ENCODE measurements around the gene MAP2K3.
"Not testable (repeated sequence)": the region's sequence is repeated elsewhere in the genome, so short reads cannot be mapped to it uniquely, and the experiment has no call there.

The MAP2K3 gene

GRCh38 chr17:21314701-21315111 lies 30.2 kb downstream of the MAP2K3 start:
- not testable (repeated sequence) for H3K9me3 Mint-ChIP-seq; H3K27me3 Mint-ChIP-seq; H3K27ac Mint-ChIP-seq; H3K4me3 Mint-ChIP-seq; H3K4me1 Mint-ChIP-seq (ENCODE audit: low read depth)
- peaks cover 57% of the 10 kb centered on the region for H3K36me3 Mint-ChIP-seq (ENCODE audit: low read depth)
- peak; percentile 22 for DNase-seq

GRCh38 chr17:21315246-21316000 lies 30.9 kb downstream of the MAP2K3 start:
- peaks cover 50% of the 10 kb centered on the region for H3K36me3 Mint-ChIP-seq (ENCODE audit: low read depth)
- H3K9me3 Mint-ChIP-seq; H3K27me3 Mint-ChIP-seq; H3K4me3 Mint-ChIP-seq; H3K27ac Mint-ChIP-seq; H3K4me1 Mint-ChIP-seq (ENCODE audit: low read depth): not testable (repeated sequence)
- peak; percentile 35 for DNase-seq

GRCh38 chr17:21316212-21316886 lies 31.8 kb downstream of the MAP2K3 start:
- H3K4me3 Mint-ChIP-seq; H3K27me3 Mint-ChIP-seq; H3K4me1 Mint-ChIP-seq (ENCODE audit: low read depth); H3K27ac Mint-ChIP-seq; H3K9me3 Mint-ChIP-seq: not testable (repeated sequence)
- peak; percentile 59 for DNase-seq
- H3K36me3 Mint-ChIP-seq (ENCODE audit: low read depth) = peaks cover 41% of the 10 kb centered on the region

- H3K4me1 Mint-ChIP-seq (ENCODE audit: low read depth); H3K27ac Mint-ChIP-seq; H3K9me3 Mint-ChIP-seq; H3K4me3 Mint-ChIP-seq; H3K27me3 Mint-ChIP-seq: not testable (repeated sequence)
- DNase-seq = peak; percentile 57
- peaks cover 35% of the 10 kb centered on the region for H3K36me3 Mint-ChIP-seq (ENCODE audit: low read depth)
These were observed 32.5 kb downstream of the MAP2K3 start for GRCh38 chr17:21316887-21317500.

- not testable (repeated sequence) for H3K27me3 Mint-ChIP-seq; H3K4me1 Mint-ChIP-seq (ENCODE audit: low read depth)
These were observed 33.3 kb downstream of the MAP2K3 start for GRCh38 chr17:21317821-21318220.

GRCh38 chr17:21318439-21318838 lies 33.9 kb downstream of the MAP2K3 start:
- Mint-ChIP-seq H3K27ac (no peak overlapping the region), H3K9me3 (no peaks in the 10 kb centered on the region), H3K27me3 (peaks cover 5% of the 10 kb centered on the region), H3K36me3 (ENCODE audit: low read depth) (peaks cover 23% of the 10 kb centered on the region), H3K4me3 (no peak overlapping the region), H3K4me1 (ENCODE audit: low read depth) (peaks cover 9% of the 10 kb centered on the region)
- peak; percentile 25 for DNase-seq

More at GRCh38 chr17:21317821-21318220, 33.3 kb downstream of the MAP2K3 start:
- H3K4me3 Mint-ChIP-seq, H3K27ac Mint-ChIP-seq, H3K9me3 Mint-ChIP-seq: not testable (repeated sequence)
- peak; percentile 29 for DNase-seq
- peaks cover 28% of the 10 kb centered on the region for H3K36me3 Mint-ChIP-seq (ENCODE audit: low read depth)

- not testable (repeated sequence) for H3K27me3 Mint-ChIP-seq; H3K4me1 Mint-ChIP-seq (ENCODE audit: low read depth); H3K27ac Mint-ChIP-seq; H3K9me3 Mint-ChIP-seq; H3K4me3 Mint-ChIP-seq
- DNase-seq = peak; percentile 24
- H3K36me3 Mint-ChIP-seq (ENCODE audit: low read depth) = peaks cover 18% of the 10 kb centered on the region
These were observed 34.3 kb downstream of the MAP2K3 start for GRCh38 chr17:21318856-21319255.

GRCh38 chr17:21319256-21319655 lies 34.7 kb downstream of the MAP2K3 start:
- H3K4me1 Mint-ChIP-seq (ENCODE audit: low read depth); H3K9me3 Mint-ChIP-seq; H3K4me3 Mint-ChIP-seq; H3K27me3 Mint-ChIP-seq; H3K27ac Mint-ChIP-seq; DNase-seq: not testable (repeated sequence)
- peaks cover 14% of the 10 kb centered on the region for H3K36me3 Mint-ChIP-seq (ENCODE audit: low read depth)

GRCh38 chr17:21319686-21320375 lies 35.3 kb downstream of the MAP2K3 start:
- not testable (repeated sequence) for H3K27ac Mint-ChIP-seq; H3K36me3 Mint-ChIP-seq (ENCODE audit: low read depth); H3K27me3 Mint-ChIP-seq; H3K4me3 Mint-ChIP-seq; H3K4me1 Mint-ChIP-seq (ENCODE audit: low read depth); H3K9me3 Mint-ChIP-seq
- DNase-seq = peak; percentile 26

GRCh38 chr17:21320430-21320829 lies 35.9 kb downstream of the MAP2K3 start:
- H3K27me3 Mint-ChIP-seq; H3K27ac Mint-ChIP-seq; H3K4me3 Mint-ChIP-seq; H3K4me1 Mint-ChIP-seq (ENCODE audit: low read depth); H3K9me3 Mint-ChIP-seq; H3K36me3 Mint-ChIP-seq (ENCODE audit: low read depth): not testable (repeated sequence)
- DNase-seq = peak; percentile 23

- H3K27ac Mint-ChIP-seq; H3K4me1 Mint-ChIP-seq (ENCODE audit: low read depth); H3K9me3 Mint-ChIP-seq; H3K27me3 Mint-ChIP-seq; H3K36me3 Mint-ChIP-seq (ENCODE audit: low read depth); H3K4me3 Mint-ChIP-seq: not testable (repeated sequence)
- DNase-seq = peak; percentile 26
These were observed 36.5 kb downstream of the MAP2K3 start for GRCh38 chr17:21321061-21321460.

GRCh38 chr17:21321744-21322191 lies 37.3 kb downstream of the MAP2K3 start:
- H3K4me1 Mint-ChIP-seq (ENCODE audit: low read depth); H3K36me3 Mint-ChIP-seq (ENCODE audit: low read depth); H3K9me3 Mint-ChIP-seq; H3K4me3 Mint-ChIP-seq; H3K27me3 Mint-ChIP-seq; H3K27ac Mint-ChIP-seq: not testable (repeated sequence)
- DNase-seq = peak; percentile 25

- not testable (repeated sequence) for H3K4me1 Mint-ChIP-seq (ENCODE audit: low read depth); H3K9me3 Mint-ChIP-seq; H3K36me3 Mint-ChIP-seq (ENCODE audit: low read depth); H3K27me3 Mint-ChIP-seq
- peak; percentile 33 for DNase-seq
- Mint-ChIP-seq H3K27ac (peak overlapping the region; percentile 89), H3K4me3 (peak overlapping the region; percentile 86)
These were observed 39.0 kb downstream of the MAP2K3 start for GRCh38 chr17:21323257-21324111.

GRCh38 chr17:21324741-21325140 lies 40.2 kb downstream of the MAP2K3 start:
- not testable (repeated sequence) for H3K4me1 Mint-ChIP-seq (ENCODE audit: low read depth); H3K4me3 Mint-ChIP-seq; DNase-seq; H3K27ac Mint-ChIP-seq; H3K9me3 Mint-ChIP-seq; H3K27me3 Mint-ChIP-seq; H3K36me3 Mint-ChIP-seq (ENCODE audit: low read depth)
